HG02852 (cell line): ENCODE results near the gene PTPRN2.

ENCODE experiments used
- ATAC-seq: cut with Tn5 transposase; IDR thresholded peaks from one replicate; pipeline ENCODE4 v1.9.1; 2021; ENCODE audit warnings: mild to moderate bottlenecking, moderate library complexity; ENCODE audit not compliant: unreplicated experiment

PTPRN2 gene

DNA sequence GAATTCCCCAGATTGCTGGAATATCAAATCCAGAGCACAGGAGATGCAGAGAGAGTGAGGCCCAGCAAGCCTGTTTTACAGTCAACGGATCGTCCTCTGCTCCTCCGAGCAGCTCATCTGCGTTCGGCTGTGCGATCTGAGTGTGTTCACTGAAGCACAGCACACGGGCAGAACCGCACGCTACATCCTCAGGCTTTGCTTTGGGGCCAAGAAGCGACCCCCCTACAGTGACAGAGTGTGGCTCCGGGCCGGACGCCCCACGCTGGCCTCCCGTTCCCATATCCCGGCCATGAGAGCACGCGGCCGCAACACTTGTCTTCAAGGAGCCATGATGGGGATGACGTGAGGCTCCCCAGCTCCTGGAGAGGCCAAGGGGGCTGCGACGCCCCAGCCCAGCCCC, 819.4 kb downstream of the PTPRN2 start:
- no peak for ATAC-seq

- no peak for ATAC-seq
Observed at GRCh38 chr7:157767506-157768197, 820.0 kb downstream of the PTPRN2 start.

DNA sequence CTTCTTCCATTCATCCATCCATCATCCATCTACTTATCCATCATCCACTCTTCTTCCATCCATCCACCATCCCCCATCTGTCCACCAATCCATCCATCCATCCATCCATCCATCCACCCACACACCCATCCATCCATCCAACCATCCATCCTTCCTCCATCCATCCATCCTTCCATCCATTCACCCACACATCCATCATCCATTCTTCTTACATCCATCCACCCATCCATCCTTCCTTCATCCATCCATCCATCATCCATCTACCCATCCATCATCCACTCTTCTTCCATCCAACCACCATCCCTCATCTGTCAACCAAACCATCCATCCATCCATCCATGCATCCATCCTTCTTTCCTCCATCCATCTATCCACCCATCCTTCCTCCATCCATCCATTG, 821.5 kb downstream of the PTPRN2 start:
- ATAC-seq, result no peak

DNA sequence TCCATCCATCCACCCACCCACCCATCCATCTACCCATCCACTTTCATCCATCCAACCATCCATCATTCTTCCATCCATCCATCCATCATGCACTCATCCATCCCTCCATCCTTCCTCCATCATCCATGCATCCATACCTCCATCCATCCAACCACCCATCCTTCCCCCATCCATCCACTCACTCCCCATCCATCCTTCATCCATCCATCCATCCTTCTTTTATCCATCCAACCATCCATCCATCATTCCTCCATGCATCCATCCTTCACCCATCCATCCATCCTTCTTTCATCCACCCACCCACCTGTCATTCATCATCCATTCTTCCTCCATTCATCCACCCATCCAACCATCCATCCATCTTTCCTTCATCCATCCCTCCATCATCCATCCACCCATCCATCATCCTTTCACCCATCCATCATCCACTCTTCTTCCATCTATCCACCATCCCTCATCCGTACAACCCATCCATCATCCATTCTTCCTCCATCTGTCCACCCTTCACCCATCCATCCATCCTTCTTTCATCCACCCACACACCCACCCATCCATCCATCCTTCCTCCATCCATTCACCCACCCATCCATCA, 822.6 kb downstream of the PTPRN2 start:
- ATAC-seq, result no peak

GRCh38 chr7:157764193-157764592, 823.4 kb downstream of the PTPRN2 start:
- no peak for ATAC-seq

DNA sequence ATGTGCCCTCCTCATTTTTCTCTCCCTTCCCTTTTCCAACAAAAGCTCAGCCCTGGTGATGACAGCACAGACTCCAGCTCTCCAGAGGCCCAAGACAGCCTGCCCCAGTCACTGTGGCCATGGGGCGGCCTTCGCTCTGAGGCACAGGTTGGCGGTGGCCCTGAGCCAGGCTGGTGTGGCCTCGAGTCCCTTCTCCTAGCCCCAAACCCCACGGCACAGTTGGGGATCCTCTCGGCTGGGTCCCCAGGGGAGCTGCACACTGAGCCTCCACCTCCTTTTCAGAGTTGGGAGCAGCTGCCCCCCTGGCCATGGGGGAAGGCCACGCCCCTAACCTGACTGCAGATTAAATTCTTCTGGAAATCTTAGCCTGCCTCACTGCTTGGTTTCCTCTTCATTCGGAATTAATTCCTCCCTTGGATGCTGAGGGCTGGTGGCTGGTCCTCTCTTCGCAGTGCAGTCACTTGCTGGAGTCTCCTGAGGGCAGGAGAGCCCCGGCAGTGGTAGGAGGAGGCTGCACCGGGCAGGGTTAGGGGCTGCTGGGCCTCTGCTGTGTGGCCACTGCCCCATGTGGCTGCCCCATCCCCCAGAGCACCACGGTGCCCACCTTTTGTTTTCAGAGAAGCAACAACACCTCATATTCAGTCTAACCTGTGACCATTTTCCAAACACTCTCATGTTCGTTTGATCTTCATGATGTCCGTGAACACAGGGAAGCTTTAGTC, 824.2 kb downstream of the PTPRN2 start:
- no peak for ATAC-seq

DNA sequence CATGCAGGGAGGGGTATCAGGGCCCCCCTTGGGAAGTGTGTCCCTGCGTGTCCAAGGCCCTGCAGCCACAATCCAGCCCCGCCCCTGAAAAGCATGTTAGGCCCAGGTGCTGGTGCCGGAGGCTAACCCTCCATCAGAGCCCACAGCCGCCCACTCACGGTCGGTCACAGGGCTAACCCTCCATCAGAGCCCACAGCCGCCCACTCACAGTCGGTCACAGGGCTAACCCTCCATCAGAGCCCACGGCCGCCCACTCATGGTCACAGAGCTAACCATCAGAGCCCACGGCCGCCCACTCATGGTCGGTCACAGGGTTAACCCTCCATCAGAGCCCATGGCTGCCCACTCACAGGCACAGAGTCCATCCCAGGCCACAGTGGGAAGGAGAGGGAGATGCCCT, 824.8 kb downstream of the PTPRN2 start:
- ATAC-seq, result no peak

DNA sequence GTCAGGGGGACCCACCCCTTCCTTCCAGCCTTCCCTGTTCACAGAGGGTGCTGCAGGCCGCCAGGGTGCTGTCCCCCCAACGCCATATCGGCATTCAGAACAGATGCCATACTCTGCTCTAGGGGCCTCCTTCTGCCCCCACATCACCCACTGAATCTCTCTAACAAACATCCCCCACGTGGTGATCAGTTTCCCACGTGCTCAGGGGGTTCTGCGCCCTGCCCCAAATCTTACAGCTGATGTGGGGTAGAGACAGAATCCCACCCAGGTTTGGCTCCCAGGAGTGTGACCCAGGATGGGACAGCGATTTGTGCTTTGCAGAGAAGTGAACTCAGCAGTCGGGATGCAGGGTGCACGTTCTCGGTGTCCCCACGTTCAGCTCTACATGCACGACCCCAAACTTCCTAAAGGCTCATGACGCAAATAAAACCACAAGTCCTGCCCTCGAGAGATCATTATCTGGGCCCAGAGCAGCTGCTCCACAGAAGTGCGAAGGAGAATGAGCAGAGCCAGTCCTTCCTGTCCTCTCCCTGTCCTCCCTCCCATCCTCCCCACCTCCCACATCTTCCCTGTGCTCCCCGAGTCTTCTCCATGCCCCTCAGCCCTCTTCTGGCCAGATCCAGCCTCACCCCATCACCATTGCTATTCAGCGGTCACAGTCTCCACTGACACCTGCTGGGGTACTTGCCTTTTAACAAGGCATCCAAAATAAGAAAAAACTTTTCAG, 827.5 kb downstream of the PTPRN2 start:
- no peak for ATAC-seq

DNA sequence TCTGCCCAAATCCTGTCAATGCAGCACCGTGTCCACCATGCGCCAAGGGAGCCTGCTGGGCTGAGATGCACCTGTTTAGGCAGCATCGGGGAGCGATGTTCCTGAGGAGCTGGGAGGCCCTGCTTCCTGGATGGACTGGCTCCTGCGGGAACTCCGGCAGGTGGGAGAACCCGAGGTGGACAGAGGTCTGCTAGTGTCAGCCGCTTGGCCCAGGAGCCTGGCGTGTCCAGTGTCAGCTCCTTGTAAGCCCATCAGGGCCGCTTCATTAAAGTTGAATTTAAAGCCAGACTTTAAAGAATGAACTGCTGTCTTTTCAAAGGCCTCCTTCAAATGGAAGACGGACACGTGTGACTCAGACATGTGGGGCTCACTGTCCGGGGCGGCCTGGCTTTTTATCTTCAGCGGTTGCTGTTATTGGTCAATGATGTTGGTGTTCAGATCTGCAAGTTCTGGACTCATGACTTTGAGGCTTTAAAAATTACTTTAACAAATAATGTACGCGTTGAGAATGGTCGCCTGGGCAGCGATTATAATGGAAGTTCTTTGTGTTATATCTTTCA, 828.3 kb downstream of the PTPRN2 start:
- no peak for ATAC-seq

DNA sequence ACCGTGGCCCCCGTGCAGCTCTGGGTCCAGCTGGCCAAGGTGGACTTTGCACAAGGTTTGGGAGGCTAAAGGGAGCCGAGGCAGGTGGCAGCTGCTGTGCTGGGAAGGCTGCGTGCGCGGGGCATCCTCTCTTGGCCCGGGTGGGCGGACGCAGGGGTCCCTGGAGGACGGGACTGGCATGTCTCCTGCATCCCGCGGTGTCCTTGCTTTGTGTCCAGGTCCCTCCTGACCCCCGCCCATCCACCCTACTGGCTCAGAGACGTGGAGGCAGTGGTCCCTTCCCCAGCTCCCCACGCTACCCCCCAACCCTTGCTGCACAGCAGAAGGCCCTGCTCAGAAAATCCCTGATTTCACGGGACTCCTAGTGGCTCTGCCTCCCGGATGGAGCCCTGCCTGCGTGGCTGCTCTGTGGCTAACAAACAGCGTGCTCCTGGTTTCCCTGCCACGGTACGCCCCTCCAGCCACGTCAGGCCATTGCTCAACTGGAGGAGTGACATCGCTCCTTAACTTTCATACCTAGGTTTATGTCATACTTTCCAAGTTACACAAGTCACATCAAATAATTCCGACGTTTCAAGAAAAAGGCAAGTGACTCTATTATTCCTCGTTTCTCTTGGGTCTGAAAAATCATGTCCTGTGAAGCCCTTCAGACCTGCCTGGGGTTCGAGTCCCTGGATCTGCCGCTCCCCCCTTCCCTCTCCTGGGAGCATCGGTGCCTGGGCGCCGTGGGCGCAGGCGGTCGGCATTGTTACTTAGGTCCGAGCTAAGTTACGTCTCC, 829.0 kb downstream of the PTPRN2 start:
- ATAC-seq, result no peak

DNA sequence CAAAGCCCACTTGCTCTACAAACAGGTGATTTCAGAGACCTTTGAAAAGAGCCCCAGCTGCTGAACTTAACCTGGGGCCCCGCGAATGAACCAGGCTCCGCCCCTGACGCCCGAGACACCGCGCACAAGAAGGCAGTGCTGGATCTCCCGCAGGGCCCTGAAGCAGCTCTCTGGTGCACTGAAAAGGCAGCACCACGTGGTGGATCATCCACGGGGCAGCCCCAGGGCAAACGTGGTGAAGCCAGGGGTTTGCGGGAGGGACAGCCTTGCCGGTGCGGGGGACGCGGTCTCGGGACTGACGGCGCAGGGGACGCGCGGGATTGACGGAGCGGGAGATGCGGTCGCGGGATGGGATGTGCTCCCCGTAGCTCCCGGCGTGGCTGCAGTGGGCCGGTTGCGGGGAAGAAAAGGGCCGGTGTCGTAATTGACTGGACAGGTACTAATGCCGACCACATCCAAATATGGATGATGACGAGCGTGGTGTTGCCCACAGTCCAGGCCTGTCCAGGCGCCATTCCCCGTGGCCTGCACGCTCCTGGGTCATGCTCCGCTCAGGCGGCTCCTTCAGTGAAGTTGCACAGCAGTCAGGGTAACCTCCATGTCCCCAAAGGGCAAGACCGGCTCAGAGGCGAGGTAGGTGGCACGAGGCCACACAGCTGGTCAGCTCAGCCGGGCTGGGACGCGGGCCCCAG, 829.7 kb downstream of the PTPRN2 start:
- no peak for ATAC-seq

DNA sequence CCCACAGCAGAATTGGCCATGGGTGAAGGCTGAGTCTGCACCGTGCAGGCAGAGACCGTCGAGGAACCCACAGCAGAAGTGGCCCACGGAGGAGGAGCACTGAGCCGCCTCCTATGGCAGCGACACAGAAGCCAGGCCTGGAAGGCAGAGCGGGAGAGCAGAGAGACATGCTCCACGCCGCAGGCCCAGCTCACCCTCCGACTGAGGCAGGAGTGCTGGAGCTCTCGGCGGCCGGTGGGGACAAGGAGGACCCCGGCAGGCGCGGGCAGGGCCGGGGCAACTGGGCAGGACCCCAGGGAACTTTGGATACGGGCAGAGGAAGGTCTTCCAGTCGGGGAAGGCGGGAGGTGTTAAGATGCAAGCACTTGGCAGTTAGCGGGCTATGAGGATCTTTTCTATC, 830.4 kb downstream of the PTPRN2 start:
- ATAC-seq, result no peak

- no peak for ATAC-seq
Observed at GRCh38 chr7:157755741-157756140, 831.9 kb downstream of the PTPRN2 start.

DNA sequence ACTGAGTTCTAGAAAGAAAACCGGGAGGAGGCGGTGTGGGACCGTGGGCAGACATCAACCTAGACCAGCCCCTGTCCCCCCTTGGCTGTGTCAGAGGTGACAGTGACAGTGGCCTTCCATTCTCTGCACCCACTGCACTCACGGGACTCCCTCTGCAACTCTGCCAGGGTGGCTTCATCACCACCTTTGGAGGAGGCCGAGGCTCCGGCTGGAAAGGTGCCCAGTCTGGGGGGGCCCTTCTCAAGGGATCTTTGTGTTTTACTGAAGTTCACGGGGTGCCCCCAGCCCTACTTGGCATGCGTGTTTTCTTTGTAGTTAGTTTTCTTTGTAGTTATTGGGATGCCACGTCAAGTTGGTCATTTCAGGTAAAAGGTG, 833.2 kb downstream of the PTPRN2 start:
- ATAC-seq, result no peak

- no peak for ATAC-seq
Observed at GRCh38 chr7:157753713-157754415, 833.8 kb downstream of the PTPRN2 start.

DNA sequence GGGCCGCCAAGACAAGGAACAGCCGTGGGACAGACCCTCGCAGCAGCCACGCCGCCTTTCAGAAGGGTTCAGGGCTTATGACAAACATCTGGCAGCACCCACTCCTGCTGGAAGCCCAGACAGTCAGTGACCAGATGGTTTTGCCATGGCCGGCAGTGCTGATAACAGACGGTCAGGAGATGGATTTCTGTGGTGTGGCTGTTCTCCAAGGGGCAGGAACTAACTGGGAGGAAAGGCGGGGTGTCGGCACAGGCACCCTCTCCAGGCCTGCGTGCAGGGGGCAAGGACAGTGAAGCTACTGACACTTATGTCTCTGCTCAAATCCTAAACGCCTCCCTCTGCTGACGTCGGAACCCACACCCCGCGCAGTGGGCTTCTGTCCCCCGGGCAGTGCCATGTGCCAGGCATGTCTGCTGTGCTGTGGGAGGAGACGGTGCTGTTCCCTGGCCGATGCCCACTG, 834.8 kb downstream of the PTPRN2 start:
- no peak for ATAC-seq

- no peak for ATAC-seq
Observed at GRCh38 chr7:157751951-157752673, 835.5 kb downstream of the PTPRN2 start.

DNA sequence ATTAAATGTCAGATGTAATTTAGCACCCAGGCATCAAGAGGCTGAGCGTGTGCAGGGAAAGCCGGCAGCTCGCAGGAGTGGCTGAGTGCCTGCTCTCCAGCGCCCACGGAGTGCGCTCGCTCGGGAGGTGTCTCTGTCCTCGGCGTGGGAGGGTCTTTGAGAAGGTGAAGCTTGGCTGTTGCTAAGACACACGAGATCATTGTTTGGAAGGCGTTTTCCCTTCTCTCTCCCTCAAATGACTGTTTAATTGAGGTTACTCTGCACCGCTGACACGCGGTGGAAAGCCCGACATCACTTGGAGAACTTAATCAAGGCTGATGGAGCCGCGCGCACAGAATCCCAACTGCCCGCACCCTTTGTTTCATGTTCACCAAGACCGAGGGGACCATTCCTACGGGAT, 836.2 kb downstream of the PTPRN2 start:
- no peak for ATAC-seq

GRCh38 chr7:157750291-157750690, 837.3 kb downstream of the PTPRN2 start:
- ATAC-seq, result no peak
